Measurements from ENCODE around the gene XKR7.

XKR7 gene

DNA sequence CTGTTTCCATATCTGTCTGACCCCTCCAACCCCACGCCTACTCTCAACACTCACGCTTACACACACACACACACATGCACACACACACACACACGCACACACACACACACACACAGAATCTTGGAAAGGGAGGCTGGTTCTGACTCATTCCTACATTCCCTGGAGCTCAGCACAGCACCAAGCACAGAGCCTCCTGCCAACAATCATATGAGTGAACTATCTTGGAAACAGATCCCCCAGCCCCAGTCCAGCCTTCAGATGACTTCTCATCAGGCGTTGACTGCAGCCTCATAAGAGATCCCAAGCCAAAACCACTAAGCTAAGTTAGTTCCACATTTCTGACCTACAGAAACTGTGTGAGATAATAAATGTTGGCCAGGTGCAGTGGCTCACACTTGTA, 70.0 kb downstream of the XKR7 start:
- DNase-seq (ENCODE audit: low read depth in 3 of 3) = no peak

DNA sequence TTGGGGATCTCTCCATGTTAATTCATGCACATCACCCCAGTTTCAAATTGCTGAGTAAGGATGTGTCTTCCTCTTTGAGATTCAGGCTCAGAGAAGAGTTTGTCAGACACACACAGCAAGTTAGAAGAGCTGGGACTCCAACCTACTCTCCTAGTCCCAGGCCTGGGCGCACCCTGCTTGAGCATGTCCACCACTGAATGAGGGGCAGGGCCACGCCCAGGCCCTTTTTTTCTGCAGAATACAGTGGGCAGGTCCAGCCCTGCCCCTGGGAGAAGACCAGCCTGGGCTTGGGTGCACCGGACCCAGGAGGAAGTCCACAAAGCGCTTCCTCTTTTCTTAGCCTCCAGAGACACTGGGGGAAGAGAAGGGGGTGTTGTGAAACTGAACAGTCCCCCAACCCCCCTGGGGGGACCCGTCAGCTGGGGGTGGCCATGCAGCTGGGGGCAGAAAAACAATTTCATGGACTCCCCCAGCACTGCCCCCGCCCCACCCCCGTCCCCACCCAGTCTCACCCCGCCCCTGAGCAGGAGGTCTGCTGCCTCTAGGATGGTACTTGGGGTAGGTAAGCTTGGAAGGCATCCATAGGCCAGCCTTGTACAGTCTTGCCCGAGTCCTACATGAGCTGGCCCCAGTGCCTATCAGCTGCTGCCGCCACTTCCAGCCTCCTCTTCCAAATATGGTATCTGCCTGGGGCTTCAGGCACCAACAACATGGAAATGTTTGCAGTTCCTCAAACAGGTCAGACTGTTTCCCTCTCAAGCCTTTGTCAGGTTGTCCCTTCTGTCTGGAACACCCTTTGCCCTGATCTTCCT, 72.4 kb downstream of the XKR7 start:
- no peak for DNase-seq (ENCODE audit: low read depth in 3 of 3)

DNA sequence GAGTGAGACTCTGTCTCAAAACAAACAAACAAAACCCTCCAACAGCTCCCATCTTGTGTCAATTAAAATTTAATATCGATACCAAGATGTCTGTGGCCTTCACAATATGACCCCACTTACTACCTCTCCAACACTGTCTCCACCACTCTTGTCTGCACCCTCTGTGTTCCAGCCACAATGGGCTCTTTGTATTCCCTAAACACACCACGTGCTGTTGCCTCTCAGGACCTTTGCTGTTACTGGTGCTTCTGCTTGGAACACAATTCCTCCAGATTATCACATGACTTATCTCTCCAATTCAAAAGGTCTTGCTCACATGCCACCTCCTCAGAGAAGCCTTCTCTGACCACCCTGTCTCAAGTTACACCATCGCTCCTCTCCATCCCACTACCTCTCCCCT, 78.0 kb downstream of the XKR7 start:
- no peak for DNase-seq (ENCODE audit: low read depth in 3 of 3)

DNA sequence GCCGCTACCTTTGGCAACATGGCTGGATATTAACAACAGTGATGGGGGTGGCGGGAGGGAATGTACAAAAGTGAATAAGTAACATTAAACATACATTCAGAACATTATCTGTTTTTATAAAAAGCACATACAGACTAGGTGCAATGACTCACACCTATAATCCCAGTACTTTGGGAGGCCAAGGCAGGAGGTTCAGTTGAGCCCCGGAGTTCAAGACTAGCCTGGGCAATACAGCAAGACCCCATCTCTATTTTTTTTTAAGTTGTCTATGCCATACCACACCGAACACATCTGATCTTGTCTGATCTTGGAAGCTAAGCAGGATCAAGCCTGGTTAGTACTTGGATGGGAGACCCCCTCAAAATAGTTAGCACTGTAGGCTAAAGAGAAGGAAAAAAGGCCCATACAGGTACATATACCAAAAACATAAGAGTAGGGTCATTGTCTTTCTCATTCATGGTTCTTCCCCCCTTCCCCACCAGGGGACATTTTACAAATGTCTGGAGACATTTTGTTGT, 82.4 kb downstream of the XKR7 start:
- DNase-seq (ENCODE audit: low read depth in 3 of 3) = no peak

DNA sequence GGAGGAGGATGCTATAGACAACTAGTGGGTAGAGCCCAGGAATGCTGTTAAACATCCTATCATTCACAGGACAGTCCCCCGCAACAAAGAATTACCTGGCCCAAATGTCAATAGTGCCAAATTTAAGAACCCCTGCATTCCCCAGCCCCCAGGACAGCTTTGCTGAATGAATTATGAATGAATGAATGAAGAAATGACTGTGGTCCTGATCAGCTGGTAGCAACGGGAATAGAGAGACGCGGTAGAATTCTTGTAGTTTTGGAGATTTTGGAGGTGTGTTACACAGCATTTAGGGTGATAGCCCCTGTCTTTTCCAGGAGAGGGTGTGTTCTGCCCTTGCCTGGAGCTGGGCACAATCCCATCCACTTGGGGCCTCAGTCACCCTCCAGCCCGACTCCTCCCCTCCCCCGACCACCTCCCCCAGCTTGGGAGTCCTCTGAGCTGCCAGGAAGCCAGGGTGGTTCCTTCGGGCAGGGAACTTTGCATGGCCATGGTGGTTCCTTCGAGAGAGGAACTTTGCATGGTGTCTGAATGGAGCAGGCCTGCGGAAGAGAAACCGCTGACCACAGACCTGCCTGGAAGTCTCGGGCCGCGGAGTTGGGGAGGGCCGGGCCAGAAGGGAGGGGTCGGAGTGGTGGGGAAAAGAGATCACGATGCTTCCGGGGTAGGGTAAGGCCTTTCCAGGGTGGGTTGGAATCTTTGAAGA, 83.1 kb downstream of the XKR7 start:
- no peak for DNase-seq (ENCODE audit: low read depth in 3 of 3)

DNA sequence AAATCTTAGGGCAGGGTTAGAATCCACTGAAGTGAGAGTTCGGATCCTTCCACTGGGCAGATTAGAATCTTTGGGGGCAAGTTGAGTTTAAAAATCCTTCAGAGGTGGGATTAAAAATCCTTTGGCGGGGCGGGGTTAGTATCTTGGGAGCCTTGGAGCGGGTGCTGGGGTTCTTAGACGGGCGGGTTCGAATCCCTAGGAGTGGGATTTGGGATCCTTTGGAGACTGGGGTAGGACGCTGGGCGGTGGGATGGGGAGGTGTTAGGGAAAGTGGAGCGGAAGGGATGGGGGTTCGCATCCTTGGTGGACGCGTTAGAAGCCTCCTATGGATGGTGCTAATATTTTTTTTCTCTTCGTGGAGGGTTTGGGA, 83.8 kb downstream of the XKR7 start:
- DNase-seq (ENCODE audit: low read depth in 3 of 3) = no peak

DNA sequence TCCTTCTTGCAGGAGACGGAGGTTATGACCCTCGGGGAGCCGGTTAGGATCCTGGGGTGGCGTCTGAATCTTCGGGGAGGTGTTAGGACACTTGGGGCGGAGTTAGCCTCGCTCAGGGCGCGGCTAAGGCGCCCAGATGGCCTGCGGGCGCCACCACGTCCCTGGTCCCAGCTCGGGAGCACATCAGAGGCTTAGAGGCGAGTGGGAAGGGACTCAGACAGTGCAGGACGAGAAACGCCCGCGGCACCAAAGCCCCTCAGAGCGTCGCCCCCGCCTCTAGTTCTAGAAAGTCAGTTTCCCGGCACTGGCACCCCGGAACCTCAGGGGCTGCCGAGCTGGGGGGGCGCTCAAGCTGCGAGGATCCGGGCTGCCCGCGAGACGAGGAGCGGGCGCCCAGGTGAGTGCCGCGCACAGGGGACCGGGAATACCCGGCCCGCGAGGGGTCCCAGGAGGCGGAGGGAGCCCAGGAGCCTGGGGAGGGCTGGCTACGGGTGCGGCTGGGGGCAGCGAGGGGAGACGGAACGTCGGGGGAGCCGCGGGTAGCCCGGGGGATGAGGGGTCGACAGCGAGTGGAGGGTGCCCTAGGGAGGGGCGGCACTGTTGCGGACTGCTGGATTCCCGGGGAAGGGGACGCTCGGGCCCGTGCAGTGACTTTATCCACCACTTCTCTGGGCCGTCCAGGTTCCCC, 84.3 kb downstream of the XKR7 start, which contains the start of gene HCK:
TSS of gene HCK (plus strand) at position 153 of the 688 bp plus-strand sequence.
- no peak for DNase-seq (ENCODE audit: low read depth in 3 of 3)

DNA sequence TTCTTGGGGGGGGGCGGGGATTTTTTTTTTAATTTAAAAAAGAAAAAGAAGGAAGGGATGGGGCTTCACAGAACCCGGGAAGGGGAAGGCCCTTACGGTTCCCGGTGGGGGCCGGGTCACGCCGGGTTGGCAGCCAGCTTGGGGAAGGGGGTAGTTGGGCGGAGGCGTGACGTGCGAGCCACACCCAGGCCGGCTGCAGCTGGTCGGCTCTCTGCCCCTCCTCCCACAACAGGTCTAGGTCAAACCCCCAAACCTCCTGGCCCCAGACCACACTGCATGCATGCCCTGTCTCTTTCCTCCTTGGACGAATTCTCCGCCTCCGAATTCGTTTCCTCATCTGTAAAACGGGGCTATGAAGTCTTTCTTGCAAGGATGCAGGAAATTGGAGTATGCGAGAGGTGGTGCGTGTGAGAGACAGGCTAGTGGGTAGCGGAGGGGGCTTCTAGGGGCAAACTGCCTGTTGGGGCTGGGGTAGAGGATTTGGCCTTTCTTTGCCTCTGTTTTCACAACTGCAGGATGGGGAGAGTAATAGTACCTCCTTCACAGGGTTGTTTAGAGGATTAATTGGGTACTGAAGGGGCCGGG, 84.9 kb downstream of the XKR7 start:
- DNase-seq (ENCODE audit: low read depth in 3 of 3) = no peak

Measured in stimulated activated CD4-positive, alpha-beta T cell treated with anti-CD3 and anti-CD28 coated beads, TNF-alpha, amount 100 ng/mL, for 4 hours (primary cell).